ENCODE measurements around the gene COPG1.

Gene COPG1

GRCh38 chr3:129249284-129250065, at the start of gene COPG1:
TSS of gene COPG1 (plus strand) at chr3:129249606. CDS start at chr3:129249710, 104 bp downstream.
- H3K9me3 Mint-ChIP-seq: no peaks in the 10 kb centered on the region
- H3K4me1 Mint-ChIP-seq: peaks cover 35% of the 10 kb centered on the region
- H3K27me3 Mint-ChIP-seq (ENCODE audit: low read depth, poor library complexity): peaks cover 9% of the 10 kb centered on the region
- peak; percentile 86 for DNase-seq
- H3K27ac Mint-ChIP-seq: peak within 1 kb of the TSS; percentile 96
- peaks cover 24% of the 10 kb centered on the region for H3K36me3 Mint-ChIP-seq (ENCODE audit: low read depth)
- H3K4me3 Mint-ChIP-seq: peak within 1 kb of the TSS; percentile 96
- no peak for TF ChIP-seq CTCF (IDR thresholded peaks at IDR 0.05)

- H3K27ac Mint-ChIP-seq: no peak overlapping the region
- DNase-seq: no peak
- TF ChIP-seq CTCF (IDR thresholded peaks at IDR 0.05): no peak
- no peak overlapping the region for H3K4me3 Mint-ChIP-seq
- H3K36me3 Mint-ChIP-seq (ENCODE audit: low read depth): peaks cover 4% of the 10 kb centered on the region
- no peaks in the 10 kb centered on the region for H3K9me3 Mint-ChIP-seq
- peaks cover 9% of the 10 kb centered on the region for H3K27me3 Mint-ChIP-seq (ENCODE audit: low read depth, poor library complexity)
- no peaks in the 10 kb centered on the region for H3K4me1 Mint-ChIP-seq
Observed at GRCh38 chr3:129204473-129204872, 44.9 kb upstream of the COPG1 start.

- no peak overlapping the region for H3K27ac Mint-ChIP-seq
- H3K36me3 Mint-ChIP-seq (ENCODE audit: low read depth): no peaks in the 10 kb centered on the region
- TF ChIP-seq CTCF (IDR thresholded peaks at IDR 0.05): no peak
- H3K27me3 Mint-ChIP-seq (ENCODE audit: low read depth, poor library complexity): peaks cover 12% of the 10 kb centered on the region
- H3K4me1 Mint-ChIP-seq: no peaks in the 10 kb centered on the region
- H3K4me3 Mint-ChIP-seq: no peak overlapping the region
- H3K9me3 Mint-ChIP-seq: no peaks in the 10 kb centered on the region
- no peak for DNase-seq
Observed at GRCh38 chr3:129205109-129205832, 44.1 kb upstream of the COPG1 start.

GRCh38 chr3:129207479-129207878, 41.9 kb upstream of the COPG1 start:
- Mint-ChIP-seq H3K27ac (no peak overlapping the region), H3K4me3 (no peak overlapping the region), H3K27me3 (ENCODE audit: low read depth, poor library complexity) (peaks cover 14% of the 10 kb centered on the region), H3K4me1 (no peaks in the 10 kb centered on the region), H3K36me3 (ENCODE audit: low read depth) (no peaks in the 10 kb centered on the region), H3K9me3 (no peaks in the 10 kb centered on the region)
- DNase-seq: no peak
- no peak for TF ChIP-seq CTCF (IDR thresholded peaks at IDR 0.05)

GRCh38 chr3:129211345-129211744, 38.1 kb upstream of the COPG1 start:
- no peak for DNase-seq
- Mint-ChIP-seq H3K27me3 (ENCODE audit: low read depth, poor library complexity) (peaks cover 23% of the 10 kb centered on the region), H3K27ac (no peak overlapping the region), H3K9me3 (no peaks in the 10 kb centered on the region), H3K36me3 (ENCODE audit: low read depth) (no peaks in the 10 kb centered on the region), H3K4me3 (no peak overlapping the region), H3K4me1 (no peaks in the 10 kb centered on the region)
- TF ChIP-seq CTCF (IDR thresholded peaks at IDR 0.05): no peak
